ENCODE results near the gene ALX4.

DNA sequence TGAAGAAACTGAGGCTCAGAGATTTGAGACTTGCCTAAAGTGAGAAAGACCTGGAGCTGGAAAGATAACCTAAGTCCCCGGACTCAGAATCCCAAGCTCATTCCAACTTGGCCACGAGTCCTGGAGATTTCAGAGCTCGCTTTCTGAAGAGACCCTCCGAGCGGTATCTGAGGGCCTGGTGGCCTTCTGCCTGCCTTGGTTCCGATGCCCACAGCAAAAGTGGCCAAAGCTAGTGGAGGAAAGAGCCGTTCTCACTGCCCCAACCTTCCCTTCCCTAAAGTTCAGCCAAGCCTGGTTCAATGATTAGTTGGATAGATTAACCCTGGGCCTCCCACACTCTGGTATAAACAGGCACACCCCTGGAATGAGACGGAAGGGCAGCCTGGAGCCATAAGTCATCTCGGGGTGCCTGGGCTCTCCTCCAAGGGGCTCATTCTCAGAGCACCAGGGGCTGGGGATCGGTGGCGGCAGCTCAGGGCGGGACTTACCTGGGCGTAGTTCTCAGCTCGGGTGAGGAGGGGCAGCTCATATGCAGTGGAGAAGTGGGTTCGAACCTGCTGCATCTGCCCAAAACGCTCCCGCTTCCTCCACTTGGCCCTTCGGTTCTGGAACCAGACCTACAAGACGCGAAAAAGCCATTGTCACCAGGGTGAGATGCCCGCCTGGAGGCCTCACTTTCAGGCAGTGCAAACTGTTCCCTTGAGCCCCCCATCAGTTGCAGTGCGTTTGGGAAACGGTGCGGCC lies 42.8 kb downstream of the ALX4 start:
- TF ChIP-seq CTCF (IDR thresholded peaks at IDR 0.05), result no peak
- TF ChIP-seq POLR2A (IDR thresholded peaks at IDR 0.05), result no peak
